ENCODE measurements around the gene SALL1.

Gene SALL1

GRCh38 chr16:51121850-51122249 lies 29.2 kb downstream of the SALL1 start:
- H3K27me3 ChIP-seq (ENCODE audit: insufficient read depth, low read length) = no peaks in the 10 kb centered on the region
- H2BK12ac ChIP-seq (ENCODE audit: low read length) = no peak overlapping the region
- WGBS (ENCODE audit: extremely low coverage, insufficient coverage, insufficient read length) = no CpG with 5 or more reads among the region's 7 CpGs
- no peak overlapping the region for H3K27ac ChIP-seq (ENCODE audit: low read depth, low read length)
- H3K18ac ChIP-seq (ENCODE audit: low read length) = no peak overlapping the region
- no peak overlapping the region for H2BK5ac ChIP-seq (ENCODE audit: low read depth, low read length, poor library complexity)
- H3K14ac ChIP-seq (ENCODE audit: low read length) = no peak overlapping the region
- no peak overlapping the region for H3K23ac ChIP-seq (ENCODE audit: low read length)
- H2AK5ac ChIP-seq (ENCODE audit: low read length) = no peak overlapping the region
- no peak overlapping the region for H4K91ac ChIP-seq (ENCODE audit: low read depth, low read length)
- H3K4me1 ChIP-seq (ENCODE audit: control insufficient read depth in 1 of 2, insufficient read depth in 2 of 2, low read length in 2 of 2) = no peaks in the 10 kb centered on the region
- no peaks in the 10 kb centered on the region for H3K79me1 ChIP-seq (ENCODE audit: low read length)
- H3K4me3 ChIP-seq (ENCODE audit: low read depth, low read length) = no peak overlapping the region
- no peak overlapping the region for H3K9ac ChIP-seq (ENCODE audit: low read length)
- H2AFZ ChIP-seq (ENCODE audit: insufficient read depth, low read length, poor library complexity) = no peak overlapping the region
- no peak overlapping the region for H3K4ac ChIP-seq (ENCODE audit: low read depth, low read length)
- DNase-seq = no peak
- H4K8ac ChIP-seq (ENCODE audit: low read depth, low read length) = no peak overlapping the region
- H2BK120ac ChIP-seq (ENCODE audit: insufficient read depth, low read length, poor library complexity) = no peak overlapping the region
- H3K36me3 ChIP-seq (ENCODE audit: control insufficient read depth in 1 of 2, insufficient read depth in 2 of 2, low read length in 2 of 2) = no peaks in the 10 kb centered on the region
- no peaks in the 10 kb centered on the region for H3K79me2 ChIP-seq (ENCODE audit: control insufficient read depth, insufficient read depth, low read length, poor library complexity)
- H3K9me3 ChIP-seq (ENCODE audit: insufficient read depth, low read depth, low read length) = no peaks in the 10 kb centered on the region
- H3K4me2 ChIP-seq (ENCODE audit: low read length) = no peak overlapping the region
- no peak overlapping the region for H4K12ac ChIP-seq (ENCODE audit: low read depth, low read length)

- Histone ChIP-seq H3K9ac (ENCODE audit: low read length) (no peak overlapping the region), H3K4me2 (ENCODE audit: low read length) (no peak overlapping the region), H3K27ac (ENCODE audit: low read depth, low read length) (no peak overlapping the region), H3K4ac (ENCODE audit: low read depth, low read length) (no peak overlapping the region), H3K79me1 (ENCODE audit: low read length) (no peaks in the 10 kb centered on the region), H3K14ac (ENCODE audit: low read length) (no peak overlapping the region), H3K27me3 (ENCODE audit: insufficient read depth, low read length) (no peaks in the 10 kb centered on the region), H2BK120ac (ENCODE audit: insufficient read depth, low read length, poor library complexity) (no peak overlapping the region), H3K4me3 (ENCODE audit: low read depth, low read length) (no peak overlapping the region), H3K79me2 (ENCODE audit: control insufficient read depth, insufficient read depth, low read length, poor library complexity) (no peaks in the 10 kb centered on the region), H4K8ac (ENCODE audit: low read depth, low read length) (no peak overlapping the region), H3K23ac (ENCODE audit: low read length) (no peak overlapping the region), H3K4me1 (ENCODE audit: control insufficient read depth in 1 of 2, insufficient read depth in 2 of 2, low read length in 2 of 2) (no peaks in the 10 kb centered on the region), H3K9me3 (ENCODE audit: insufficient read depth, low read depth, low read length) (no peaks in the 10 kb centered on the region), H2BK5ac (ENCODE audit: low read depth, low read length, poor library complexity) (no peak overlapping the region), H2BK12ac (ENCODE audit: low read length) (no peak overlapping the region), H2AFZ (ENCODE audit: insufficient read depth, low read length, poor library complexity) (no peak overlapping the region), H2AK5ac (ENCODE audit: low read length) (no peak overlapping the region), H4K91ac (ENCODE audit: low read depth, low read length) (no peak overlapping the region), H3K18ac (ENCODE audit: low read length) (no peak overlapping the region), H4K12ac (ENCODE audit: low read depth, low read length) (no peak overlapping the region), H3K36me3 (ENCODE audit: control insufficient read depth in 1 of 2, insufficient read depth in 2 of 2, low read length in 2 of 2) (no peaks in the 10 kb centered on the region)
- WGBS (ENCODE audit: extremely low coverage, insufficient coverage, insufficient read length) = no CpG with 5 or more reads among the region's 3 CpGs
- no peak for DNase-seq
These were observed 30.2 kb downstream of the SALL1 start for GRCh38 chr16:51120730-51121347.

GRCh38 chr16:51119973-51120729 lies 30.9 kb downstream of the SALL1 start:
- Histone ChIP-seq H2BK5ac (ENCODE audit: low read depth, low read length, poor library complexity) (no peak overlapping the region), H2BK12ac (ENCODE audit: low read length) (no peak overlapping the region), H4K8ac (ENCODE audit: low read depth, low read length) (no peak overlapping the region), H4K91ac (ENCODE audit: low read depth, low read length) (no peak overlapping the region), H3K27me3 (ENCODE audit: insufficient read depth, low read length) (no peaks in the 10 kb centered on the region), H3K9ac (ENCODE audit: low read length) (no peak overlapping the region), H3K18ac (ENCODE audit: low read length) (no peak overlapping the region), H2AFZ (ENCODE audit: insufficient read depth, low read length, poor library complexity) (no peak overlapping the region), H3K4me3 (ENCODE audit: low read depth, low read length) (no peak overlapping the region), H3K14ac (ENCODE audit: low read length) (no peak overlapping the region), H2BK120ac (ENCODE audit: insufficient read depth, low read length, poor library complexity) (no peak overlapping the region), H3K4ac (ENCODE audit: low read depth, low read length) (no peak overlapping the region), H3K79me1 (ENCODE audit: low read length) (no peaks in the 10 kb centered on the region), H3K4me2 (ENCODE audit: low read length) (no peak overlapping the region), H3K9me3 (ENCODE audit: insufficient read depth, low read depth, low read length) (no peaks in the 10 kb centered on the region), H4K12ac (ENCODE audit: low read depth, low read length) (no peak overlapping the region), H3K79me2 (ENCODE audit: control insufficient read depth, insufficient read depth, low read length, poor library complexity) (no peaks in the 10 kb centered on the region), H3K4me1 (ENCODE audit: control insufficient read depth in 1 of 2, insufficient read depth in 2 of 2, low read length in 2 of 2) (no peaks in the 10 kb centered on the region), H3K36me3 (ENCODE audit: control insufficient read depth in 1 of 2, insufficient read depth in 2 of 2, low read length in 2 of 2) (no peaks in the 10 kb centered on the region), H2AK5ac (ENCODE audit: low read length) (no peak overlapping the region), H3K23ac (ENCODE audit: low read length) (no peak overlapping the region), H3K27ac (ENCODE audit: low read depth, low read length) (no peak overlapping the region)
- no CpG with 5 or more reads among the region's 6 CpGs for WGBS (ENCODE audit: extremely low coverage, insufficient coverage, insufficient read length)
- DNase-seq = no peak

- Histone ChIP-seq H3K23ac (ENCODE audit: low read length) (no peak overlapping the region), H2AFZ (ENCODE audit: insufficient read depth, low read length, poor library complexity) (no peak overlapping the region), H3K4ac (ENCODE audit: low read depth, low read length) (no peak overlapping the region), H3K9me3 (ENCODE audit: insufficient read depth, low read depth, low read length) (no peaks in the 10 kb centered on the region), H3K18ac (ENCODE audit: low read length) (no peak overlapping the region), H2AK5ac (ENCODE audit: low read length) (no peak overlapping the region), H3K27me3 (ENCODE audit: insufficient read depth, low read length) (no peaks in the 10 kb centered on the region), H3K36me3 (ENCODE audit: control insufficient read depth in 1 of 2, insufficient read depth in 2 of 2, low read length in 2 of 2) (no peaks in the 10 kb centered on the region), H4K8ac (ENCODE audit: low read depth, low read length) (no peak overlapping the region), H3K79me2 (ENCODE audit: control insufficient read depth, insufficient read depth, low read length, poor library complexity) (no peaks in the 10 kb centered on the region), H3K27ac (ENCODE audit: low read depth, low read length) (no peak overlapping the region), H4K12ac (ENCODE audit: low read depth, low read length) (no peak overlapping the region), H3K4me2 (ENCODE audit: low read length) (no peak overlapping the region), H2BK120ac (ENCODE audit: insufficient read depth, low read length, poor library complexity) (no peak overlapping the region), H3K79me1 (ENCODE audit: low read length) (no peaks in the 10 kb centered on the region), H3K9ac (ENCODE audit: low read length) (no peak overlapping the region), H3K4me3 (ENCODE audit: low read depth, low read length) (no peak overlapping the region), H2BK5ac (ENCODE audit: low read depth, low read length, poor library complexity) (no peak overlapping the region), H2BK12ac (ENCODE audit: low read length) (no peak overlapping the region), H4K91ac (ENCODE audit: low read depth, low read length) (no peak overlapping the region), H3K14ac (ENCODE audit: low read length) (no peak overlapping the region), H3K4me1 (ENCODE audit: control insufficient read depth in 1 of 2, insufficient read depth in 2 of 2, low read length in 2 of 2) (no peaks in the 10 kb centered on the region)
- no peak for DNase-seq
- WGBS (ENCODE audit: extremely low coverage, insufficient coverage, insufficient read length) = no CpG with 5 or more reads among the region's 8 CpGs
These were observed 31.5 kb downstream of the SALL1 start for GRCh38 chr16:51119556-51119955.
